ENCODE measurements around the gene PANK4. TPM values are rescaled to one million over a fixed set of nuclear protein-coding genes. Genes with fewer than 3 reads are reported as not detected.

The PANK4 gene
- total and polyA plus RNA-seq, 10 of the 15 experiments (the other 5 are each of a cell fraction or from before 2014, with no cell fraction given), result 0.35 to 38.0 (median 18.6) TPM

- ChIA-PET SMC1A (ENCODE audit: uncharacterized antibody, unreplicated experiment) (no interaction called here), POLR2A (interaction anchor here (0.9 to 3.6 kb wide), 3 partner anchors 12 to 17 kb away, joined by 4 to 23 read pairs (median 4); partner anchors contain the start of genes HES5, PANK4 and TNFRSF14), CTCF (interaction anchor here (0.8 kb wide), 1 partner anchor 349 kb away, joined by 3 read pairs; the partner anchor contains the start of gene FAAP20), RAD21 (ENCODE audit: unreplicated experiment) (interaction anchor here (7.1 kb wide), 1 partner anchor 18 kb away, joined by 86 read pairs; the partner anchor contains the start of gene PANK4)
- H3K4me1 ChIP-seq (ENCODE audit: control insufficient read depth, insufficient read depth, low read length), result peaks cover 23% of the 10 kb centered on the region
- no peaks in the 10 kb centered on the region for H3K27me3 ChIP-seq (replicated peaks in 1 of 2; ENCODE audit: control insufficient read depth in 2 of 2, insufficient read depth in 2 of 2, low read length in 1 of 2)
- no TSS peak for BruUV-seq (replicated peaks)
- no peaks in the 10 kb centered on the region for H3K9me3 ChIP-seq (replicated peaks; ENCODE audit: control insufficient read depth, insufficient read depth, low read length)
- intact Hi-C loops (cut with micrococcal nuclease; ENCODE audit: unreplicated experiment), result loop anchor here (10.0 kb wide), 1 partner anchor 239 kb away; no protein-coding TSS in a partner anchor
- ATAC-seq (no peak), FAIRE-seq (no peak), DNase-seq (ENCODE audit: low read depth, low spot score) (no peak)
- H3K4me2 ChIP-seq (ENCODE audit: control insufficient read depth, insufficient read depth), result no peak overlapping the region
- in situ Hi-C loops (cut with MboI), result no loop called here
- WGBS (ENCODE audit: insufficient coverage, insufficient replicate concordance, low lambda C conversion rate, missing lambda C conversion rate), result 38% methylated on average over 24 of the region's 26 CpGs
- H3K36me3 ChIP-seq (ENCODE audit: control insufficient read depth in 2 of 2, insufficient read depth in 2 of 2, low read length in 1 of 2), result no peaks in the 10 kb centered on the region
- no peak overlapping the region for H3K27ac ChIP-seq (ENCODE audit: control insufficient read depth, insufficient read depth)
- H3K4me3 ChIP-seq, result no peak overlapping the region
- H3K9ac ChIP-seq (ENCODE audit: control insufficient read depth, insufficient read depth, low read length), result no peak overlapping the region
- H2AFZ ChIP-seq (ENCODE audit: control insufficient read depth, low read depth, low read length), result no peak overlapping the region
- H3K79me2 ChIP-seq (ENCODE audit: control insufficient read depth, insufficient read depth, low read length), result peaks cover 5% of the 10 kb centered on the region; the same call in 1 of the 2 replicates
- no peaks in the 10 kb centered on the region for H4K20me1 ChIP-seq (ENCODE audit: control insufficient read depth, insufficient read depth)
- TF ChIP-seq NR2C2 (IDR thresholded peaks at IDR 0.05; ENCODE audit: borderline replicate concordance, control insufficient read depth, insufficient read length, low read depth) (no peak), SMAD1 (IDR thresholded peaks at IDR 0.05; ENCODE audit: low read depth, partially characterized antibody) (no peak), NFIC (IDR thresholded peaks at IDR 0.05; ENCODE audit: low read depth, low read length) (no peak), ATF2 (IDR thresholded peaks at IDR 0.05; ENCODE audit: low read length) (no peak), STAT1 (conservative IDR thresholded peaks at IDR 0.05) (no peak), NKRF (conservative IDR thresholded peaks at IDR 0.05) (no peak), RAD51 (IDR thresholded peaks at IDR 0.05) (no peak), CBX3 (IDR thresholded peaks at IDR 0.05; ENCODE audit: borderline replicate concordance, low read depth) (no peak), WRNIP1 (IDR thresholded peaks at IDR 0.05; ENCODE audit: borderline replicate concordance, low read depth, low read length) (no peak), KLF5 (IDR thresholded peaks at IDR 0.05; ENCODE audit: partially characterized antibody) (no peak), SMARCA5 (IDR thresholded peaks at IDR 0.05) (no peak), ZNF384 (IDR thresholded peaks at IDR 0.05; ENCODE audit: borderline replicate concordance, low read depth, low read length) (no peak), POLR2A (IDR thresholded peaks at IDR 0.05; ENCODE audit: low read depth, low read length) (no peak), RAD21 (IDR thresholded peaks at IDR 0.05; ENCODE audit: insufficient read depth, low read depth, low read length) (no peak), PAX5 (IDR thresholded peaks at IDR 0.05; ENCODE audit: borderline replicate concordance, low read depth, low read length) (no peak)
- TF ChIP-seq, protein P1, sequence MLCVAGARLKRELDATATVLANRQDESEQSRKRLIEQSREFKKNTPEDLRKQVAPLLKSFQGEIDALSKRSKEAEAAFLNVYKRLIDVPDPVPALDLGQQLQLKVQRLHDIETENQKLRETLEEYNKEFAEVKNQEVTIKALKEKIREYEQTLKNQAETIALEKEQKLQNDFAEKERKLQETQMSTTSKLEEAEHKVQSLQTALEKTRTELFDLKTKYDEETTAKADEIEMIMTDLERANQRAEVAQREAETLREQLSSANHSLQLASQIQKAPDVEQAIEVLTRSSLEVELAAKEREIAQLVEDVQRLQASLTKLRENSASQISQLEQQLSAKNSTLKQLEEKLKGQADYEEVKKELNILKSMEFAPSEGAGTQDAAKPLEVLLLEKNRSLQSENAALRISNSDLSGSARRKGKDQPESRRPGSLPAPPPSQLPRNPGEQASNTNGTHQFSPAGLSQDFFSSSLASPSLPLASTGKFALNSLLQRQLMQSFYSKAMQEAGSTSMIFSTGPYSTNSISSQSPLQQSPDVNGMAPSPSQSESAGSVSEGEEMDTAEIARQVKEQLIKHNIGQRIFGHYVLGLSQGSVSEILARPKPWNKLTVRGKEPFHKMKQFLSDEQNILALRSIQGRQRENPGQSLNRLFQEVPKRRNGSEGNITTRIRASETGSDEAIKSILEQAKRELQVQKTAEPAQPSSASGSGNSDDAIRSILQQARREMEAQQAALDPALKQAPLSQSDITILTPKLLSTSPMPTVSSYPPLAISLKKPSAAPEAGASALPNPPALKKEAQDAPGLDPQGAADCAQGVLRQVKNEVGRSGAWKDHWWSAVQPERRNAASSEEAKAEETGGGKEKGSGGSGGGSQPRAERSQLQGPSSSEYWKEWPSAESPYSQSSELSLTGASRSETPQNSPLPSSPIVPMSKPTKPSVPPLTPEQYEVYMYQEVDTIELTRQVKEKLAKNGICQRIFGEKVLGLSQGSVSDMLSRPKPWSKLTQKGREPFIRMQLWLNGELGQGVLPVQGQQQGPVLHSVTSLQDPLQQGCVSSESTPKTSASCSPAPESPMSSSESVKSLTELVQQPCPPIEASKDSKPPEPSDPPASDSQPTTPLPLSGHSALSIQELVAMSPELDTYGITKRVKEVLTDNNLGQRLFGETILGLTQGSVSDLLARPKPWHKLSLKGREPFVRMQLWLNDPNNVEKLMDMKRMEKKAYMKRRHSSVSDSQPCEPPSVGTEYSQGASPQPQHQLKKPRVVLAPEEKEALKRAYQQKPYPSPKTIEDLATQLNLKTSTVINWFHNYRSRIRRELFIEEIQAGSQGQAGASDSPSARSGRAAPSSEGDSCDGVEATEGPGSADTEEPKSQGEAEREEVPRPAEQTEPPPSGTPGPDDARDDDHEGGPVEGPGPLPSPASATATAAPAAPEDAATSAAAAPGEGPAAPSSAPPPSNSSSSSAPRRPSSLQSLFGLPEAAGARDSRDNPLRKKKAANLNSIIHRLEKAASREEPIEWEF (IDR thresholded peaks at IDR 0.05; ENCODE audit: insufficient replicate concordance, low read depth, low read length), result no peak
These were observed 17.9 kb upstream of the PANK4 start for GRCh38 chr1:2544093-2544874.

Data from GM12878 (cell line).